Ishikawa (cell line): ENCODE results near the gene PRKRIP1.

Source experiments
- CEBPB ChIP-seq: IDR thresholded peaks from 2 replicates; pipeline ENCODE4 v1.6.1; 2012
- CREB1 ChIP-seq: IDR thresholded peaks from 2 replicates; pipeline ENCODE4 v1.6.1; 2012; ENCODE audit warnings: low read depth
- EGR1 ChIP-seq: IDR thresholded peaks from 2 replicates; pipeline ENCODE4 v1.6.1; 2012
- EP300 ChIP-seq: IDR thresholded peaks from 2 replicates; pipeline ENCODE4 v1.6.1; 2012; ENCODE audit warnings: borderline replicate concordance
- FOXM1 ChIP-seq: IDR thresholded peaks from 2 replicates; pipeline ENCODE4 v1.6.1; 2012; ENCODE audit warnings: low read depth, borderline replicate concordance
- MAX ChIP-seq: IDR thresholded peaks from 2 replicates; pipeline ENCODE4 v1.6.1; 2012
- NFIC ChIP-seq: IDR thresholded peaks from 2 replicates; pipeline ENCODE4 v1.6.1; 2012
- RAD21 ChIP-seq: IDR thresholded peaks from 2 replicates; pipeline ENCODE4 v1.6.1; 2012; ENCODE audit warnings: low read depth
- REST ChIP-seq: IDR thresholded peaks from 2 replicates; pipeline ENCODE4 v1.6.1; 2012; ENCODE audit warnings: low read depth, mild to moderate bottlenecking
- TAF1 ChIP-seq: IDR thresholded peaks from 2 replicates; pipeline ENCODE4 v1.6.1; 2012; ENCODE audit warnings: low read depth, mild to moderate bottlenecking
- TCF12 ChIP-seq: IDR thresholded peaks from 2 replicates; pipeline ENCODE4 v1.6.1; 2012; ENCODE audit warnings: low read depth
- TEAD4 ChIP-seq: IDR thresholded peaks from 2 replicates; pipeline ENCODE4 v1.6.1; 2012
- USF1 ChIP-seq: IDR thresholded peaks from 2 replicates; pipeline ENCODE4 v1.6.1; 2012
- YY1 ChIP-seq: IDR thresholded peaks from 2 replicates; pipeline ENCODE4 v1.6.1; 2012; ENCODE audit warnings: low read depth
- ZBTB7A ChIP-seq: IDR thresholded peaks from 2 replicates; pipeline ENCODE4 v1.6.1; 2012; ENCODE audit warnings: low read depth

The PRKRIP1 gene

DNA sequence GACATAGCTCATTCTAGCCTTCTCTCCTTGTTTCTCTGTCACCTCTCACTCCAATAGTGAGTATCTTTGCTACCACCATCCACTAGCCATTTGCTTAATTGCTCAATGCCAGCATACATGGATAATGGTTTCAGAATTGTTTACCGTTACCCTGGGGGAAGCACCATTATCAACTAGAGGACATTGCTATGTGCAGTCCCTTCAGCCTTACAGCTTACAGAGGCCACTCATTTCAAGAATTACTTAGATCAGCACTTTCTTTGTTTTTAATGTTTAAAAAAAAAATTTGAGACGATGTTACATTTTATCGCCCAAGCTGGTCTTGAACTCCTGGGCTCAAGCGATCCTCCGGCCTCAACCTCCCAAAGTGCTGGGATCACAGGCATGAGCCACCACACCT lies 22.4 kb downstream of the PRKRIP1 start:
- no peak for TF ChIP-seq CREB1
- no peak for TF ChIP-seq YY1
- no peak for TF ChIP-seq MAX
- no peak for TF ChIP-seq TEAD4
- no peak for TF ChIP-seq FOXM1
- no peak for TF ChIP-seq EGR1
- no peak for TF ChIP-seq EP300
- TF ChIP-seq NFIC, result no peak
- TF ChIP-seq CEBPB, result no peak
- no peak for TF ChIP-seq RAD21
- no peak for TF ChIP-seq REST
- no peak for TF ChIP-seq USF1
- TF ChIP-seq ZBTB7A, result no peak
- TF ChIP-seq TCF12, result no peak
- no peak for TF ChIP-seq TAF1

GRCh38 chr7:102421706-102422240 lies 25.6 kb downstream of the PRKRIP1 start:
- TF ChIP-seq REST (no peak), EP300 (no peak), CREB1 (no peak), EGR1 (no peak), RAD21 (no peak), TCF12 (no peak), USF1 (no peak), MAX (no peak), TEAD4 (no peak), FOXM1 (no peak), TAF1 (no peak), ZBTB7A (no peak), CEBPB (no peak), YY1 (no peak), NFIC (no peak)

GRCh38 chr7:102424129-102424551 lies 28.0 kb downstream of the PRKRIP1 start:
- no peak for TF ChIP-seq ZBTB7A
- no peak for TF ChIP-seq RAD21
- no peak for TF ChIP-seq TEAD4
- TF ChIP-seq EP300, result no peak
- TF ChIP-seq TCF12, result no peak
- no peak for TF ChIP-seq EGR1
- TF ChIP-seq FOXM1, result no peak
- TF ChIP-seq MAX, result no peak
- TF ChIP-seq CEBPB, result no peak
- TF ChIP-seq YY1, result no peak
- no peak for TF ChIP-seq REST
- no peak for TF ChIP-seq USF1
- TF ChIP-seq NFIC, result no peak
- TF ChIP-seq TAF1, result no peak
- no peak for TF ChIP-seq CREB1

DNA sequence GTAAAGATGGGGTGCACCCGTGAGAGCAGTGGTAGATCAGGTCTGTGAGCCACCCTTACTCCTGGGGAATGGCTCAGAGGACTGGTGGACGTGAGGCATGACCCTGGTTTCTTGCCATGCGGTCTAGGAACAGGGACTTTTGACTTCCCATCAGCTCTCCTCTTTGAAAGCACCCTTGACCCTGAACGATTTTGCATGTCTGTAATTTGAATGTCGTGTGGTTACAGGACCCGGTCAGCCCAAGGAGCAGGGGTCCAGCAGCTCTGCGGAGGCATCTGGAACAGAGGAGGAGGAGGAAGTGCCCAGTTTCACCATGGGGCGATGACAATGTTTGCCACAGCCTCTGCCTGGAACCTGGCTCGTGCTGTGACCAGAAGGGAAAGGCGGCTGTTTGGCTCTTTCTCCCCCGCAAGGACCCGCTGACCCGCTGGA lies 28.6 kb downstream of the PRKRIP1 start:
- TF ChIP-seq NFIC (no peak), USF1 (no peak), ZBTB7A (no peak), YY1 (no peak), MAX (no peak)
